IMR-90 (cell line): ENCODE results near the gene ZFYVE21. TPM values are rescaled to one million over a fixed set of nuclear protein-coding genes. Genes with fewer than 3 reads are reported as not detected.

Experiments used
- ATAC-seq: fragments of 200-7000 bp; cut with Tn5 transposase; 2 replicates; pipeline ENCODE4 v1.9.1; 2020; ENCODE audit warnings: low read depth, mild to moderate bottlenecking, moderate library complexity
- BruUV-seq: library from RNA; stranded (reverse); fragments of 400-500 nt; replicated peaks from 2 replicates; lab custom pipeline; 2021; lab: Mats Ljungman, UMichigan
- CTCF ChIA-PET: fragments of 300-600 bp; formaldehyde crosslinking; extraction: SDS; loops from one replicate; lab custom pipeline; 2021; ENCODE audit warnings: antibody characterized with exemption; lab: Yijun Ruan, JAX
- POLR2A ChIA-PET: fragments of 300-600 bp; sonication (Branson Sonifier 250); formaldehyde crosslinking; loops from one replicate; lab custom pipeline; 2022; ENCODE audit warnings: antibody characterized with exemption; ENCODE audit not compliant: unreplicated experiment; lab: Charles Lee
- DNase-seq: peaks from one replicate; pipeline ENCODE4 v3.0.0; 2013
- H2AFZ ChIP-seq: replicated peaks from 2 replicates; pipeline ENCODE3; 2013; ENCODE audit warnings: low read length, mild to moderate bottlenecking; ENCODE audit not compliant: poor library complexity
- H2AK5ac ChIP-seq: 2 replicates; pipeline ENCODE4 v1.6.1; 2013; ENCODE audit warnings: low read depth, low read length, inconsistent platforms
- H2AK9ac ChIP-seq: replicated peaks from 2 replicates; pipeline ENCODE3; 2013; ENCODE audit warnings: mild to moderate bottlenecking, low read depth, low read length, moderate library complexity; ENCODE audit not compliant: poor library complexity
- H2BK120ac ChIP-seq: 2 replicates; pipeline ENCODE4 v1.6.1; 2013; ENCODE audit warnings: low read depth, low read length, inconsistent platforms
- H2BK15ac ChIP-seq: 3 replicates; pipeline ENCODE4 v1.6.1; 2013; ENCODE audit warnings: low read depth, low read length, inconsistent platforms
- H2BK20ac ChIP-seq: 2 replicates; pipeline ENCODE4 v1.6.1; 2013; ENCODE audit warnings: low read depth, mild to moderate bottlenecking, inconsistent platforms, low read length, moderate library complexity
- H2BK5ac ChIP-seq: 2 replicates; pipeline ENCODE4 v1.6.1; 2013; ENCODE audit warnings: mild to moderate bottlenecking, low read depth, low read length, inconsistent platforms; ENCODE audit not compliant: poor library complexity, severe bottlenecking
- H3K14ac ChIP-seq: replicated peaks from 2 replicates; pipeline ENCODE4 v1.6.1; 2013; ENCODE audit warnings: low read depth, low read length, inconsistent platforms
- H3K18ac ChIP-seq: 2 replicates; pipeline ENCODE4 v1.6.1; 2013; ENCODE audit warnings: low read depth, low read length, control low read depth
- H3K23ac ChIP-seq: 2 replicates; pipeline ENCODE4 v1.6.1; 2013; ENCODE audit warnings: low read depth, low read length, inconsistent platforms
- H3K27ac ChIP-seq: 2 replicates; pipeline ENCODE4 v1.5.1; 2013; ENCODE audit warnings: mild to moderate bottlenecking, control low read depth, low read length; ENCODE audit not compliant: insufficient read depth
- H3K27me3 ChIP-seq: 2 replicates; pipeline ENCODE4 v1.6.1; 2013; ENCODE audit warnings: low read length; ENCODE audit not compliant: control insufficient read depth, insufficient read depth
- H3K36me3 ChIP-seq: 2 replicates; pipeline ENCODE4 v1.6.1; 2013; ENCODE audit warnings: low read length, mixed read lengths; ENCODE audit not compliant: control insufficient read depth, insufficient read depth
- H3K4ac ChIP-seq: 2 replicates; pipeline ENCODE4 v1.6.1; 2013; ENCODE audit warnings: low read depth, low read length, inconsistent platforms
- H3K4me1 ChIP-seq: 2 replicates; pipeline ENCODE4 v1.6.1; 2013; ENCODE audit warnings: low read length, mixed read lengths; ENCODE audit not compliant: control insufficient read depth, insufficient read depth
- H3K4me2 ChIP-seq: 2 replicates; pipeline ENCODE4 v1.6.1; 2013; ENCODE audit warnings: low read depth, mild to moderate bottlenecking, control low read depth, low read length, moderate library complexity
- H3K4me3 ChIP-seq: 2 replicates; pipeline ENCODE4 v1.5.1; 2013; ENCODE audit warnings: low read depth, mild to moderate bottlenecking, control low read depth, low read length, moderate library complexity; ENCODE audit not compliant: insufficient read depth
- H3K56ac ChIP-seq: 2 replicates; pipeline ENCODE4 v1.6.1; 2013; ENCODE audit warnings: low read length, inconsistent platforms; ENCODE audit not compliant: insufficient read depth; ENCODE audit errors: extremely low read depth
- H3K79me1 ChIP-seq, 2 experiments: 2 replicates each; pipeline ENCODE4 v1.6.1; 2013; ENCODE audit warnings: low read length in 2 of 2, inconsistent platforms in 1 of 2, low read depth in 1 of 2
- H3K9ac ChIP-seq: 2 replicates; pipeline ENCODE4 v1.6.1; 2013; ENCODE audit warnings: low read depth, low read length, control low read depth
- H3K9me1 ChIP-seq: 2 replicates; pipeline ENCODE4 v1.6.1; 2013; ENCODE audit warnings: low read length, inconsistent platforms; ENCODE audit not compliant: insufficient read depth
- H3K9me3 ChIP-seq: 2 replicates; pipeline ENCODE4 v1.6.1; 2013; ENCODE audit warnings: low read length; ENCODE audit not compliant: control insufficient read depth, insufficient read depth
- H4K20me1 ChIP-seq: 2 replicates; pipeline ENCODE4 v1.6.1; 2013; ENCODE audit warnings: low read length, inconsistent platforms; ENCODE audit not compliant: insufficient read depth
- H4K5ac ChIP-seq: 2 replicates; pipeline ENCODE4 v1.6.1; 2013; ENCODE audit warnings: mild to moderate bottlenecking, low read depth, low read length, control low read depth
- H4K8ac ChIP-seq, 2 experiments: 2 replicates each; pipeline ENCODE4 v1.6.1; 2013; ENCODE audit warnings: low read depth in 2 of 2, low read length in 2 of 2, control low read depth in 1 of 2, inconsistent platforms in 1 of 2
- H4K91ac ChIP-seq: 2 replicates; pipeline ENCODE4 v1.6.1; 2013; ENCODE audit warnings: low read depth, low read length, inconsistent platforms; ENCODE audit not compliant: insufficient read depth
- BHLHE40 ChIP-seq: fragments of 150-350 bp; IDR thresholded peaks from 2 replicates; pipeline ENCODE4 v1.6.1; 2016; ENCODE audit warnings: mild to moderate bottlenecking, low read depth, low read length
- CEBPB ChIP-seq: IDR thresholded peaks from 2 replicates; pipeline ENCODE4 v1.6.1; 2012; ENCODE audit warnings: low read depth, low read length, improper control_type of control experiment
- MAFK ChIP-seq: IDR thresholded peaks from 2 replicates; pipeline ENCODE4 v1.6.1; 2012; ENCODE audit warnings: low read depth, low read length, improper control_type of control experiment
- MAZ ChIP-seq: IDR thresholded peaks from 2 replicates; pipeline ENCODE4 v1.6.1; 2012; ENCODE audit warnings: low read depth, mild to moderate bottlenecking, low read length, improper control_type of control experiment, moderate library complexity, borderline replicate concordance
- MXI1 ChIP-seq: IDR thresholded peaks from 2 replicates; pipeline ENCODE4 v1.6.1; 2012; ENCODE audit warnings: low read depth, mild to moderate bottlenecking, low read length, moderate library complexity, borderline replicate concordance
- NFE2L2 ChIP-seq: fragments of 150-350 bp; IDR thresholded peaks from 2 replicates; pipeline ENCODE4 v1.6.1; 2016; ENCODE audit warnings: low read depth, mild to moderate bottlenecking, low read length
- RFX5 ChIP-seq: IDR thresholded peaks from 2 replicates; pipeline ENCODE4 v1.8.0; 2012; ENCODE audit warnings: low read depth, mild to moderate bottlenecking, low read length, moderate library complexity
- SMC3 ChIP-seq: fragments of 150-350 bp; IDR thresholded peaks from 2 replicates; pipeline ENCODE4 v1.6.1; 2016; ENCODE audit warnings: low read depth, mild to moderate bottlenecking, antibody characterized with exemption, low read length, moderate library complexity
- USF2 ChIP-seq: fragments of 150-350 bp; IDR thresholded peaks from 2 replicates; pipeline ENCODE4 v1.6.1; 2017; ENCODE audit warnings: mild to moderate bottlenecking, antibody characterized with exemption, low read length, low read depth
- WGBS, 2 experiments: methylation state at CpG; one replicate each; pipeline versions ENCODE4 v1.1.5 to v1.1.7; 2013; ENCODE audit warnings: missing lambda C conversion rate in 2 of 2; ENCODE audit not compliant: insufficient read length in 1 of 2; ENCODE audit errors: extremely low coverage in 2 of 2; 5-methylcytosine and 5-hydroxymethylcytosine counted together
- dilution Hi-C: fragments of 300-500 bp; cut with HindIII; formaldehyde crosslinking; loops from one replicate; pipeline ENCODE4 v1.14.3; 2018; ENCODE audit warnings: low sequenced_read_pairs; ENCODE audit not compliant: unreplicated experiment
- in situ Hi-C: fragments of 300-500 bp; cut with MboI; formaldehyde crosslinking; loops from 3 replicates; pipeline ENCODE4 v1.14.3; 2019; ENCODE audit warnings: low sequenced_read_pairs, inconsistent platforms, mixed read lengths
- intact Hi-C: fragments of 100-400 bp; cut with micrococcal nuclease; formaldehyde crosslinking; loops from 2 replicates; pipeline ENCODE4 v1.10.0; 2022
- polyA plus RNA-seq, 3 experiments: library from polyadenylated mRNA; depleted of rRNA; stranded (reverse); fragments of >200 nt; gene quantifications; 2 replicates each; pipeline ENCODE4 v1.2.3, GENCODE V29; 2012; ENCODE audit warnings: low replicate concordance in 1 of 3
- total RNA-seq: library from RNA; depleted of rRNA; stranded (reverse); fragments of >200 nt; gene quantifications from 2 replicates; pipeline ENCODE4 v1.2.3, GENCODE V29; 2012

Gene ZFYVE21
- total and polyA plus RNA-seq, 2 of the 4 experiments (the other 2 are of a cell fraction), result 41.2 to 89.2 TPM

- BruUV-seq, result no TSS peak
- Histone ChIP-seq H2BK5ac (no peak overlapping the region), H2AK5ac (no peak overlapping the region), H2AFZ (no peak overlapping the region), H3K9ac (no peak overlapping the region), H3K27me3 (no peaks in the 10 kb centered on the region), H3K23ac (no peak overlapping the region), H3K36me3 (no peaks in the 10 kb centered on the region), H4K91ac (no peak overlapping the region), H3K79me1 (no peaks in the 10 kb centered on the region), H3K9me1 (0 out of 2 replicates have a peak, but pooled peaks cover 3% of the 10 kb centered on the region), H4K20me1 (no peaks in the 10 kb centered on the region), H4K5ac (no peak overlapping the region), H3K4ac (no peak overlapping the region), H4K8ac (no peak overlapping the region), H2BK20ac (no peak overlapping the region), H3K14ac (no peak overlapping the region), H3K27ac (no peak overlapping the region), H3K4me2 (no peak overlapping the region), H2AK9ac (no peak overlapping the region), H2BK120ac (no peak overlapping the region), H2BK15ac (no peak overlapping the region), H3K56ac (no peak overlapping the region), H3K9me3 (no peaks in the 10 kb centered on the region), H3K18ac (no peak overlapping the region), H3K4me1 (no peaks in the 10 kb centered on the region), H3K4me3 (no peak overlapping the region)
- WGBS, 2 experiments, result no CpG with 5 or more reads among the region's 2 CpGs
- DNase-seq, result no peak
- TF ChIP-seq MAZ, result no peak
- no peak for TF ChIP-seq BHLHE40
- TF ChIP-seq RFX5, result no peak
- no peak for TF ChIP-seq CEBPB
- TF ChIP-seq USF2, result no peak
- no peak for TF ChIP-seq MAFK
- no peak for TF ChIP-seq NFE2L2
- TF ChIP-seq MXI1, result no peak
- TF ChIP-seq SMC3, result no peak
- POLR2A ChIA-PET, result no interaction called here
- intact Hi-C loops, result no loop called here
- CTCF ChIA-PET, result no interaction called here
- in situ Hi-C loops, result no loop called here
- ATAC-seq, result no peak
- dilution Hi-C loops, result no loop called here
Measured at GRCh38 chr14:103773521-103773920, 57.9 kb downstream of the ZFYVE21 start.
